Liver (tissue), 3 donors: ENCODE data around the gene AMZ1.
"Not testable (repeated sequence)": the region's sequence is repeated elsewhere in the genome, so short reads cannot be mapped to it uniquely, and the experiment has no call there.

Experiments used
- RAD21 ChIP-seq, 2 donors: IDR thresholded peaks; 2 replicates each; pipeline ENCODE4 v1.6.1; 2016; ENCODE audit warnings: antibody characterized with exemption in 2 of 2, mild to moderate bottlenecking in 2 of 2
- RXRA ChIP-seq, 2 donors: IDR thresholded peaks; 2 replicates each; pipeline ENCODE4 v1.6.1; 2017 to 2018; ENCODE audit warnings: antibody characterized with exemption in 2 of 2, mild to moderate bottlenecking in 1 of 2
- TF ChIP-seq, protein P1 (sequence below): fragments of 150-350 bp; IDR thresholded peaks from 2 replicates; pipeline ENCODE4 v1.5.1; 2017; ENCODE audit warnings: improper control_type of control experiment, low read depth, low read length; ENCODE audit not compliant: missing input control
- donor health status: healthy.
- donor health status: healthy.

- TF ChIP-seq, protein P1, sequence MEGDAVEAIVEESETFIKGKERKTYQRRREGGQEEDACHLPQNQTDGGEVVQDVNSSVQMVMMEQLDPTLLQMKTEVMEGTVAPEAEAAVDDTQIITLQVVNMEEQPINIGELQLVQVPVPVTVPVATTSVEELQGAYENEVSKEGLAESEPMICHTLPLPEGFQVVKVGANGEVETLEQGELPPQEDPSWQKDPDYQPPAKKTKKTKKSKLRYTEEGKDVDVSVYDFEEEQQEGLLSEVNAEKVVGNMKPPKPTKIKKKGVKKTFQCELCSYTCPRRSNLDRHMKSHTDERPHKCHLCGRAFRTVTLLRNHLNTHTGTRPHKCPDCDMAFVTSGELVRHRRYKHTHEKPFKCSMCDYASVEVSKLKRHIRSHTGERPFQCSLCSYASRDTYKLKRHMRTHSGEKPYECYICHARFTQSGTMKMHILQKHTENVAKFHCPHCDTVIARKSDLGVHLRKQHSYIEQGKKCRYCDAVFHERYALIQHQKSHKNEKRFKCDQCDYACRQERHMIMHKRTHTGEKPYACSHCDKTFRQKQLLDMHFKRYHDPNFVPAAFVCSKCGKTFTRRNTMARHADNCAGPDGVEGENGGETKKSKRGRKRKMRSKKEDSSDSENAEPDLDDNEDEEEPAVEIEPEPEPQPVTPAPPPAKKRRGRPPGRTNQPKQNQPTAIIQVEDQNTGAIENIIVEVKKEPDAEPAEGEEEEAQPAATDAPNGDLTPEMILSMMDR = not testable (repeated sequence)
- TF ChIP-seq RXRA, RAD21 (IDR thresholded peaks at IDR 0.05): not testable (repeated sequence)
Measured at GRCh38 chr7:2691932-2692439, 4.0 kb downstream of the AMZ1 start.
